Measurements from ENCODE around the gene EFCAB13. TPM values are rescaled to one million over a fixed set of nuclear protein-coding genes. Genes with fewer than 3 reads are reported as not detected.

The EFCAB13 gene
- total RNA-seq, 2 experiments from 2014 or later: 4.3 to 5.9 TPM

GRCh38 chr17:47299239-47299910 lies 24.4 kb upstream of the EFCAB13 start:
- Mint-ChIP-seq H3K9me3 (peaks cover 5% of the 10 kb centered on the region), H3K4me3 (no peak overlapping the region), H3K4me1 (ENCODE audit: low read depth) (no peaks in the 10 kb centered on the region), H3K27ac (no peak overlapping the region), H3K27me3 (no peaks in the 10 kb centered on the region), H3K36me3 (ENCODE audit: low read depth) (no peaks in the 10 kb centered on the region)
- ATAC-seq (no peak), DNase-seq (no peak)
- intact Hi-C loops (cut with micrococcal nuclease): no loop called here
- TF ChIP-seq, protein P1, sequence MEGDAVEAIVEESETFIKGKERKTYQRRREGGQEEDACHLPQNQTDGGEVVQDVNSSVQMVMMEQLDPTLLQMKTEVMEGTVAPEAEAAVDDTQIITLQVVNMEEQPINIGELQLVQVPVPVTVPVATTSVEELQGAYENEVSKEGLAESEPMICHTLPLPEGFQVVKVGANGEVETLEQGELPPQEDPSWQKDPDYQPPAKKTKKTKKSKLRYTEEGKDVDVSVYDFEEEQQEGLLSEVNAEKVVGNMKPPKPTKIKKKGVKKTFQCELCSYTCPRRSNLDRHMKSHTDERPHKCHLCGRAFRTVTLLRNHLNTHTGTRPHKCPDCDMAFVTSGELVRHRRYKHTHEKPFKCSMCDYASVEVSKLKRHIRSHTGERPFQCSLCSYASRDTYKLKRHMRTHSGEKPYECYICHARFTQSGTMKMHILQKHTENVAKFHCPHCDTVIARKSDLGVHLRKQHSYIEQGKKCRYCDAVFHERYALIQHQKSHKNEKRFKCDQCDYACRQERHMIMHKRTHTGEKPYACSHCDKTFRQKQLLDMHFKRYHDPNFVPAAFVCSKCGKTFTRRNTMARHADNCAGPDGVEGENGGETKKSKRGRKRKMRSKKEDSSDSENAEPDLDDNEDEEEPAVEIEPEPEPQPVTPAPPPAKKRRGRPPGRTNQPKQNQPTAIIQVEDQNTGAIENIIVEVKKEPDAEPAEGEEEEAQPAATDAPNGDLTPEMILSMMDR (IDR thresholded peaks at IDR 0.05): no peak
- POLR2A ChIA-PET: interaction anchor here (1.3 kb wide), 1 partner anchor 25 kb away, joined by 3 read pairs; no protein-coding TSS in a partner anchor
- CTCF ChIA-PET: no interaction called here

DNA sequence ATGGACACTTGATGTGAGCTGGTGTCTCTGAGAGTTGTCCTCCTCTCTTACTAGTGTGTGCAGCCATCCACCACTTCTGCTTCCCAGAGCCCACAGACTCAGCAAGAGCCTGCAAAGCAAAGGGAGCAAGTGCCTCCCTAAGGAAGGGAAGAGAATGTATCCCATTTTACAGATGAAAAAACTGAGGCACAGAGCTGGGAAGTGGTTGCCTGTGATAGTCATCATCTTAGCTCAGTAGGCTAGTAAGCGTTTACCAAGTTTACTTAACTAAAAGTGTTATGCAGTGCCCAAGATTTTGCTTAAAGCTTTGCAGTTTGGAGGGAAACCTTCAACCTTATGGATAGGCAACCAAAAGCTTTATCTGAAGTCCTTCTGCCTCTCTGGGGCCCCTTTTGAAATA lies 23.0 kb upstream of the EFCAB13 start:
- Mint-ChIP-seq H3K36me3 (ENCODE audit: low read depth) (no peaks in the 10 kb centered on the region), H3K4me3 (no peak overlapping the region), H3K27me3 (no peaks in the 10 kb centered on the region), H3K27ac (no peak overlapping the region), H3K4me1 (ENCODE audit: low read depth) (peaks cover 7% of the 10 kb centered on the region), H3K9me3 (peaks cover 5% of the 10 kb centered on the region)
- CTCF ChIA-PET: interaction anchor here (0.6 to 2.1 kb wide), 3 partner anchors 15 to 72 kb away, joined by 3 to 8 read pairs (median 5); no protein-coding TSS in a partner anchor
- DNase-seq (no peak), ATAC-seq (no peak)
- intact Hi-C loops (cut with micrococcal nuclease): no loop called here
- POLR2A ChIA-PET: no interaction called here
- TF ChIP-seq, protein P1 (IDR thresholded peaks at IDR 0.05): no peak

- intact Hi-C loops (cut with micrococcal nuclease): no loop called here
- H3K27me3 Mint-ChIP-seq: no peaks in the 10 kb centered on the region
- TF ChIP-seq, protein P1 (IDR thresholded peaks at IDR 0.05): no peak
- H3K9me3 Mint-ChIP-seq: peaks cover 5% of the 10 kb centered on the region
- H3K27ac Mint-ChIP-seq: no peak overlapping the region
- ChIA-PET POLR2A (no interaction called here), CTCF (interaction anchor here (1.5 to 2.1 kb wide), 2 partner anchors 14 to 72 kb away, joined by 5 to 8 read pairs; no protein-coding TSS in a partner anchor)
- no peak overlapping the region for H3K4me3 Mint-ChIP-seq
- DNase-seq (no peak), ATAC-seq (no peak)
- H3K36me3 Mint-ChIP-seq (ENCODE audit: low read depth): no peaks in the 10 kb centered on the region
- peaks cover 12% of the 10 kb centered on the region for H3K4me1 Mint-ChIP-seq (ENCODE audit: low read depth)
Measured at GRCh38 chr17:47301161-47301560, 22.6 kb upstream of the EFCAB13 start.

- Mint-ChIP-seq H3K4me3 (no peak overlapping the region), H3K36me3 (ENCODE audit: low read depth) (no peaks in the 10 kb centered on the region), H3K27ac (no peak overlapping the region), H3K4me1 (ENCODE audit: low read depth) (peaks cover 13% of the 10 kb centered on the region), H3K27me3 (no peaks in the 10 kb centered on the region), H3K9me3 (peaks cover 5% of the 10 kb centered on the region)
- TF ChIP-seq, protein P1 (IDR thresholded peaks at IDR 0.05): no peak
- ChIA-PET POLR2A (no interaction called here), CTCF (interaction anchor here (2.1 kb wide), 1 partner anchor 14 kb away, joined by 8 read pairs; no protein-coding TSS in a partner anchor)
- DNase-seq (no peak), ATAC-seq (no peak)
- intact Hi-C loops (cut with micrococcal nuclease): no loop called here
Measured at GRCh38 chr17:47301831-47302230, 21.9 kb upstream of the EFCAB13 start.

DNA sequence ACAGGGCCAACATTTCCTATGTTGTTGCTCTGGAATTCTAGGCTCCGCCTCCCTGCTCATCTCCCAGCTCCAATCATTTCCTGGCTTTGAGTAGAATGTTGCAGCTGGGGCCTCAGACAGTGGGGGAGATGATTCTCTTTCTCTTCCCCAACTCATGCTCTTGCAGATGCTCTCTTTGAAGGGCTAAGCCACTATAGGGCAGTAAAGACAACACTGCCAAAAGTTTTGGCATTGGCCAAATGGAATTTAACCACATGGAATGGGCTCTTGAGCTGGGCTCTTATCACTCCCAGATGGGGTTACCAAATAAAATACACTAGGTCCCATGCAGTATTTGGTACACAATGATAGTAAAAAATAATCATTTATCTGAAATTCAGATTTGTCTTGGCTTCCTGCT lies 19.6 kb upstream of the EFCAB13 start:
- Mint-ChIP-seq H3K27ac (no peak overlapping the region), H3K27me3 (no peaks in the 10 kb centered on the region), H3K4me1 (ENCODE audit: low read depth) (peaks cover 13% of the 10 kb centered on the region), H3K9me3 (peaks cover 5% of the 10 kb centered on the region), H3K36me3 (ENCODE audit: low read depth) (no peaks in the 10 kb centered on the region), H3K4me3 (no peak overlapping the region)
- intact Hi-C loops (cut with micrococcal nuclease): no loop called here
- TF ChIP-seq, protein P1 (IDR thresholded peaks at IDR 0.05): no peak
- no peak for DNase-seq
- ChIA-PET CTCF (interaction anchor here (3.2 kb wide), 1 partner anchor 11 kb away, joined by 13 read pairs; no protein-coding TSS in a partner anchor), POLR2A (no interaction called here)
- no peak for ATAC-seq

Measured in activated CD8-positive, alpha-beta T cell treated with anti-CD3 and anti-CD28 coated beads for 36 hours (primary cell).